HG03025 (cell line): Measurements from ENCODE around the gene GHRL.

ENCODE experiments used
- ATAC-seq: cut with Tn5 transposase; IDR thresholded peaks from one replicate; pipeline ENCODE4 v1.9.1; 2021; ENCODE audit warnings: mild to moderate bottlenecking, moderate library complexity; ENCODE audit not compliant: unreplicated experiment, low FRiP score

The GHRL gene, protein sequence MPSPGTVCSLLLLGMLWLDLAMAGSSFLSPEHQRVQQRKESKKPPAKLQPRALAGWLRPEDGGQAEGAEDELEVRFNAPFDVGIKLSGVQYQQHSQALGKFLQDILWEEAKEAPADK

GRCh38 chr3:10292505-10293419 is at the start of gene GHRL:
Gene GHRL, minus strand, starts transcription at chr3:10292947. Its CDS starts 2,767 bp downstream, at chr3:10290180.
- ATAC-seq: no peak

GRCh38 chr3:10341901-10342398 is 49.2 kb upstream of the GHRL start:
- ATAC-seq: no peak

GRCh38 chr3:10340476-10340875 is 47.7 kb upstream of the GHRL start:
- ATAC-seq: no peak

GRCh38 chr3:10340046-10340445 is 47.3 kb upstream of the GHRL start:
- no peak for ATAC-seq

DNA sequence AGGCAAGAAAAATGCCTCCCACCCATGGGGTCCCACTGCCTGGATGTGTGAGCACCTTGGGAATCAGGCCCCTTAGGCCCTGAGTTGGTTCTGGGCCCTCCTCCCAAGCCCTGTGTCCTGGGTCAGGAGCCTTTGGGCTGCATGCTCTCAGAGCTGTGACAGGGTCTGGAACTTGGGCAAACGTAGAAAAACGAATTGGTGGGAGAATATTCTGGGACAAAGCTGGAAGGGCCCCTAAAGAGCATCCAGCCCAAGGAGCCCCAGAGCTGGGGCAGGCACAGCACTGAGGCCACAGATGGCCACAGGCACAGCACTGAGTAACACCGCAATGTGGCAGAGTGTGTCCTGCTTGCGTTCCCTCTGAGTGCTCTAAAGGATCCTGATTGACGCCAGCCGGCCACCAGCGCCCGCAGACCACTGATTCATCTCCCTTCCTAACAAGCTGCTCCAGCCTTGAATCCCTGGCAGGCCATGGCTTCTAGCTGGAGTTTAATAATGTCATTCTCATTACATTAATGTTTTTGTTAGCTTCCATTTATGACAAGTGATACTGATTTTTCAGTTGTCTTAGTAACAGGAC is 46.7 kb upstream of the GHRL start:
- no peak for ATAC-seq

DNA sequence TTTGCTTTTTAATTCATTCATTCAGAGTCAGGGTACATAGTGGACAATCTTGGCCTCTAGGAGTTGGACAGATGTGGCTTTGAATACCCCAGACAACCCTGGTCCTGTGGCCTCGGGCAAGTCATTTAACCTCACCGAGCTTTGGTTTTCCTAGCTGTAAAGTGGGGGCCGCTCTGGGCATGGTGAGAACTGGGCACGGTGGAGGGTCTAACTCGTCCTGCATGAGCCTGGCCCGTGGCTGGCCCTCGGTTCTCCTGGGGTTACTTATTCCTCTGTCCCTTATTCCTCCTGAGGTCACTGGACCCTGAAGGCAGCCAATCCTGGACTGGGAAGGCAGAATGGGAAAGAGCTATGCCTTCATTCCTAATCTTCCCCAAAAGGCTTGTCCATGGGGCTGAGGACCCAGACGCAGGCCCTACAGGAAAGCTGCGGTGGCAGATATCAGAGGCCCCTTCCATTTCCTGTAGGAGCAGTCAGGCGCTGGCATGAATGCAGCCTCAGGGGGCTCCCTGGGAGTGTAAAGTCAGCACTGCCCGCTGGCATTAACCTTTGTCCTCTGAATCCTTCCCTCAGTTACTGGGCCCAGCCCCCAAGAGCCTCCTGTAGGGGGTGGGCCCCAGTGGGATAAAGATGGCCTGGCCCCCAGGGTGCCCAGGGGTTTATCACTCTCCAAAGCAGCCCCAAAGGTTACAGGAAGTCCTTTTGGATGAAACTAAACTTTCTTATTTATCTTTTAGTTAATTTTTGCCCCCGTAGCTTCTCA is 46.0 kb upstream of the GHRL start:
- no peak for ATAC-seq

DNA sequence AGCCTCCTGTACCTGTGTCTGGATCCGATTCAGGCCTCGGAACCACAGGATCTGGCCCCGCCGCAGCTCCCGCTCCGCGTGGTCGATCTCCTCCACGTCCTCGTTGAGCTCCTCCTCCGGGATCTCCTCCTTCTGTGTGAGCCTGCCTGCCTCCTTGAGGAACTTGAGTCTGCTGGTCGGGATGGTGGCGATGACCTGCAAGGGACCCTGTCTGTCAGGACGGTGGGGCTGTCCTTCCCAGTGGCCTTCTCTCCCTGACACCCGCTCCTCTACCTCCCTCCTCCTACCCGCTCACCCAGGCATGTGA is 45.4 kb upstream of the GHRL start:
- ATAC-seq: no peak

DNA sequence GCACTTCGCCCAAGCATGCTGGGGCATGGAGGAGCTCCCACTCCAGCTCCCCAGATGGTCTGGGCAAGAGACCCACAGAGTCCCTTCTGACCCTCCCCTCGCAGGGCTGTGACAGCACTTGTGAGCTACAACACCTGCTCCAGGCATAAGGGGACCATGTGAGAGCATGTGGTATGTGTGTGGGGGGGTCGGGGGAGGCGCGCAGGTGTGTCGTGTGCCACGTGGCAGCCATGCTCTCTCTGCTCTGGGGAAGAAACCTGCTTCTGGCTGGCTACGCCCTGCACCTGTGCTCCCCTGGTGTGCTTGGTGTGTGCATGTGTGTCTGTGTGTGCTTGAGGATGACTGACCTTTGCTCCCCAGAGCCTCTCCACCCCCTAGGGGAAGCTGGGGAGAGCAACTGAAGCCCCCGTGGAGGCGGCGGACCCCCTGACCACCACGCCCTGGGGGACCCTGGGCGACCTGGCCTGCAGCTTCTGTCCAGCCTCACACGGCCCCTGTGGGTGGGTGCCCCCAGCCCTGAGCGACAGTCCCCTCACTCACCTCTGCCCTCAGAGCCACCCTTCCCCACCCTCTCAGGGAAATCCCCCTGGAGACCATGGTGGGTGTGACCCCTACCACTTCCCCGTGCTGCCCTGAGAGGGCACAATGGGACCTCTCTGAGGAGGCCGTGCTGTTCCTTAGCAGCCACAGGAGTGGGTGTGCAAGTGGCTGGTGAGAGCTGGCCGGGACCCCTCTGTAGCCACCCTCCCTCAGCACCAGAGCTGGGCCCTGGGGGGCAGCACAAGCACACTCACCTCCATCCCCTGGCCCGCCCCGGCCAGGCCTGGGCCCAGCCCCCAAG is 44.8 kb upstream of the GHRL start:
- ATAC-seq: no peak

DNA sequence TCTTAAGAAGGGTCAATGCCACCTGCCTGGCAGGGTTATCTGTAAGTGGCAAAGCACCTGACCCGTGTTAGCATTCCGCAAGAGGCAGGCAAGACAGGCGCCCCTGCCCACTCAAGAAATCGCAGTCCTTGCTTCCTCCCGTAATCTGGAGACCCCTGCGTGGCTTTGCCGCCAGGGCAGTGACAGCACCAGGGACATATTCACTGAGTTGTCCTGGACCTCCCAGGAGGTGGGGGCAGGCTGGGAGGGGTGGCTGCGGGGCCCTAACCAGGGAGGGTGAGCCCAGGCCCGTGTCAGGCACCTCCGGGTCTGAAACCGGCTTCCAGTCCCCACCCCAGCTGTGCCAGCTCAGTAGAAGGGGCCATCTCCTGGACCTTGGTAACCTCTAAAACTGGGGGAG is 44.0 kb upstream of the GHRL start:
- no peak for ATAC-seq

GRCh38 chr3:10335871-10336622 is 43.3 kb upstream of the GHRL start:
- no peak for ATAC-seq

DNA sequence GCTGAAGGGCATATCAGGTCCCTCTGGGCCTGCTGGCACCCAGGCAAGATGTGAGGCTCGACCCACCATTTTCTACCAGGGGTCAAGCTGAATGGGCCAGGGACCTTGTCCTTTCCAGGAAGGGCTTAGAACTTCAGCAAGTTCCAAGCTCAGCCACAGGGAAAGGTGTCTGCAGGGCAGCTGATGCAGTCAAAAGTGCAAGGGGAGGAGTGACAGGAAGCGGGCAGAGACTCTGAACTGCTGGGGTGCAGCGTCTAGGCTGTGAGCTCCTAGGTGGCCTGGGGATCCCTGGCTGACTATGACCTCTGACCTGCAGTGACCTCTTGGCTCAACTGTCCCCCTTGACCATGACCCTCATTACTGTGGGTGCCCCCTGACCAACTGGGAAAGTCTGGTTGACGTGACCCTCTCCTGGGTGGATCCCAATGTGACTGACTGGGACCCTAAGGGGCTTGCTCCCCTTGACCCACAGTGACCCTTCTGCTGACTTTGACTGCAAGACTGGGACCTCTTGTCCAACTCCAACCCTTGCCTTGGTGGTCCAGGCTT is 42.5 kb upstream of the GHRL start:
- no peak for ATAC-seq

DNA sequence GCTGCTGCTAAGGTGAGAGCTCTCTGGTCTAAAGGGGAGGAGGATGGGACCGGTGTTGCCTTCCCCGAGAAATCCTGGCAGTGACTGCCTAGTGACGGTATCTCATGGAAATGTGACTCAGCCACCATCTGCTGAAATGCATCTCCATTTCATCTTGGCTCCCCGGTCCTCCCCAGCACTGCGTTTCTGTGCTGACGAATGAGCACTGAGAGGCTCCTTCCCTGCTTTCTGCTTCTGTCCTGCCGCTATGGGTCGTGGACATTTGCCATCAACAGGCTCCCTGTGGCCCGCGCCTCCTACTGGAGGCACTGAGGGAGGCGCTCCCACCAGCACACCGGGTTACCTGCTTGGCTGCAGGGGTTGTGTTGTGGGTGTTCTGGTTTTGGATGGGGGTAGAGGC is 41.7 kb upstream of the GHRL start:
- ATAC-seq: no peak

GRCh38 chr3:10334042-10334441 is 41.3 kb upstream of the GHRL start:
- ATAC-seq: no peak

DNA sequence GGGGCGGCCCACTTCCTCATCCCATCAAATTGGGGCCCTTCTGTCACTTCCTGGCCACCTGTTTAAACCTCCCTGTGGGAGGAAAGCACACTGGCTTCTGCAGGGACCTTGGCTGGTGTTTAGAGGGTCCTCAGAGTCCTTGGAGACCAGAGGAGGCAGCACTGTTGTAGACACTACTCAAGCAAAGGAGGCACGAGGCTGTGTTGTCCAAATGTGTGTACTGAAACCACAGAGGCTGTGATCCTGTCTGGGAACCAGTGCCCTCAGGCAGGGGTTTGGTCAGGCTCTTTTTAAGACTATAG is 40.6 kb upstream of the GHRL start:
- ATAC-seq: no peak

DNA sequence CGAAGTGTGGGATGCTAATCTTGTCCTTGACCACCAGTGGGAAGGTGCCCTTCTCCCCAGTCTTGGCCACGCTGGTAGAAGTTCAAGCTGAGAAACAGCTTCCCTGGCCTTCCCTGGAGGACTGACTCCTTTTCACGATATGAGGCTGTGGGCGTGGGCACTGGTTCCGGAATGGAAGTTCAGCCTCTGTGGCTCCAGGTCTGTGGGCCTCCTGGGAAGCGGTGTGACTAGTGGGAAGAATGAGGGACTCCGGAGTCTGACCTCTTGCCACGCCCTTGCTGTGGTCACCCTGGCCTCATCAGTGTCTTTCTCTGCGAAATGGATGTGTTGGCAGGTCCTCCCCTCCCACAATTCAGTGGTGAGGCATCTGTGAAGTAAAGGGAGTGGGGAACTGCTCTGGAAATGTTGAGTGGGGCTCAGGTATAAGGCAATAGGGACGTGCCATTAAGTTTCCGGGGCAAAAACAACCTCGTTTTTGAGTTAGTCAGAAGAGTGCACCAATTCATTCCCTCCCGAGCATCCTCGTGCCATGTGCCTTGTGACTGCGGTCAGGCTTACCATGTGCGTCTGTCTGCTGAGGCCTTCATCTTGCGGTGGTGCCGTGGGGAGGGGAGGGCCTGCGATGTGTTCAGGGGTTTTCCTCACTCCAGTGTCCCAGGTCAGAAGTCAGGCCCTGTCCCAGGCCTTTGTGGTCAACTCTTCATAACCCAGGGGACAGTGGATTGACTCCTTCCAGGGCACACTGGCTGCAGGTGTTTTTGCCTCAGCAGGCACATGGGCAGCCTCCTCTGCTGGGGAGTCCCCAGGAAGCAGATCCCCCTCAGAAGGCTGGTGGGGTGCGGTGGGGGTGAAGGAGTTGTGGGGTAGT is 40.0 kb upstream of the GHRL start:
- ATAC-seq: no peak

- no peak for ATAC-seq
Observed at GRCh38 chr3:10331320-10331719, 38.6 kb upstream of the GHRL start.

GRCh38 chr3:10330319-10330718 is 37.6 kb upstream of the GHRL start:
- ATAC-seq: no peak

DNA sequence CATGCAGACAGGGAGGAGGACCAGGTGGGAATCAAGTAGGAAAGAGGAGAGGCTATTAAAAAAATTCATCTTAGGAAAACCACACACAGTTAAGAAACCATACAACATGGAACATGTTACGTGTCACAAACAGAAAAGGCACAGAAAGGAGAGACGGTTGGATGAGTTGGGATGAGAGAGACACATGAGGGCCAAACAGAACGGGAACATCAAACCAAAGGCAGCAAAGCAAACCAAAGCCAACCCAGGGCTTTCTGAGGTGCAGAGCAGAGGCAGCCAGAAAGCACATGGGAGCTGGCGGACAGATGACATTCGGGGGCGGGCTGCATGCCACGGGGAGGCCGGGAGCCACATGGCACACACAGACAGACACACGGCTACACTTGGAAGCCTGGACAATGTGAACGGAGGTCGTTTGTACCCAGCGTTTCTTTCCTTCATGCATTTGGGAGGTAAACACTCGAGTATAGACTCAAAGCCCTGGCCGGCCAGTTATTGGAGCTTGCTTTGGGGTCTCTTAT is 36.8 kb upstream of the GHRL start:
- no peak for ATAC-seq
